22Rv1 (cell line): ENCODE data around the gene CHMP4A.

ENCODE experiments used
- ZFX ChIP-seq: fragments of 450-650 bp; IDR thresholded peaks from 2 replicates; pipeline ENCODE4 v1.6.1; 2017; ENCODE audit warnings: antibody characterized with exemption, borderline replicate concordance
- TF ChIP-seq, protein P1 (sequence below): fragments of 450-650 bp; IDR thresholded peaks from 2 replicates; pipeline ENCODE4 v1.5.1; 2017; ENCODE audit warnings: mild to moderate bottlenecking

DNA sequence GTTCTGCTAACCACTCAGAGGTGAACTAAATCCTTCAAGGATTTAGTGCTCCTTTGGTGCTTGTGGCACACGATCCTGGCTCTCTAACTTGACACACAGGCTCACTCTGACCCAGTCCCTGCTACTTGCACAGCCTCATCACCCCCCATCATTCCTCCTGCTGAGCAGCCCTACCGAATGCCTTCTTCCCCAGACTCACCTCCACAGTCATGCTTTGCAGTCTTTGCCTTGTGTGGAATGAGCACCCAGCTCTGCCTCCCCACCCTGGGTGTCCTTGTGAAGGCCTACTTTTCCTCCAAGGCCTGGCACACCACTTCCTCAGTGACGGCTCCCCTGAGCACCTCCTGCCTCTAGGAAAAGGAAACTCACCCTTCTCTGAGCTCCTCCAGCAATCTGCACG, 37.1 kb upstream of the CHMP4A start:
- TF ChIP-seq, protein P1, sequence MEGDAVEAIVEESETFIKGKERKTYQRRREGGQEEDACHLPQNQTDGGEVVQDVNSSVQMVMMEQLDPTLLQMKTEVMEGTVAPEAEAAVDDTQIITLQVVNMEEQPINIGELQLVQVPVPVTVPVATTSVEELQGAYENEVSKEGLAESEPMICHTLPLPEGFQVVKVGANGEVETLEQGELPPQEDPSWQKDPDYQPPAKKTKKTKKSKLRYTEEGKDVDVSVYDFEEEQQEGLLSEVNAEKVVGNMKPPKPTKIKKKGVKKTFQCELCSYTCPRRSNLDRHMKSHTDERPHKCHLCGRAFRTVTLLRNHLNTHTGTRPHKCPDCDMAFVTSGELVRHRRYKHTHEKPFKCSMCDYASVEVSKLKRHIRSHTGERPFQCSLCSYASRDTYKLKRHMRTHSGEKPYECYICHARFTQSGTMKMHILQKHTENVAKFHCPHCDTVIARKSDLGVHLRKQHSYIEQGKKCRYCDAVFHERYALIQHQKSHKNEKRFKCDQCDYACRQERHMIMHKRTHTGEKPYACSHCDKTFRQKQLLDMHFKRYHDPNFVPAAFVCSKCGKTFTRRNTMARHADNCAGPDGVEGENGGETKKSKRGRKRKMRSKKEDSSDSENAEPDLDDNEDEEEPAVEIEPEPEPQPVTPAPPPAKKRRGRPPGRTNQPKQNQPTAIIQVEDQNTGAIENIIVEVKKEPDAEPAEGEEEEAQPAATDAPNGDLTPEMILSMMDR = no peak
- TF ChIP-seq ZFX = no peak
